HepG2 (cell line): ENCODE data around the gene PCGF2. TPM values are rescaled to one million over a fixed set of nuclear protein-coding genes. Genes with fewer than 3 reads are reported as not detected.

Experiments
- ATRX ChIP-seq: sonication (generic); formaldehyde crosslinking; IDR thresholded peaks from 2 replicates; pipeline ENCODE4 v1.4.0; 2020; ENCODE audit warnings: missing genetic modification reagents, borderline replicate concordance
- BRD4 ChIP-seq: sonication (generic); formaldehyde crosslinking; IDR thresholded peaks from 2 replicates; pipeline ENCODE4 v1.4.0; 2020; ENCODE audit warnings: missing genetic modification reagents
- E2F1 ChIP-seq: sonication (generic); formaldehyde crosslinking; IDR thresholded peaks from 2 replicates; pipeline ENCODE4 v1.5.0; 2020; ENCODE audit warnings: missing genetic modification reagents
- FOXM1 ChIP-seq: sonication (generic); formaldehyde crosslinking; IDR thresholded peaks from 2 replicates; pipeline ENCODE4 v1.5.0; 2020; ENCODE audit warnings: missing genetic modification reagents
- NFYB ChIP-seq: sonication (generic); formaldehyde crosslinking; IDR thresholded peaks from 2 replicates; pipeline ENCODE4 v1.4.0; 2020; ENCODE audit warnings: missing genetic modification reagents
- NR0B2 ChIP-seq: sonication (generic); formaldehyde crosslinking; IDR thresholded peaks from 2 replicates; pipeline ENCODE4 v1.4.0; 2020; ENCODE audit warnings: mild to moderate bottlenecking, missing genetic modification reagents
- PCBP1 ChIP-seq: fragments of 200-400 bp; formaldehyde crosslinking; IDR thresholded peaks from 2 replicates; pipeline ENCODE4 v1.6.1; 2017; ENCODE audit warnings: mild to moderate bottlenecking, low read depth, low read length, borderline replicate concordance
- SMAD9 ChIP-seq: sonication (generic); formaldehyde crosslinking; IDR thresholded peaks from 2 replicates; pipeline ENCODE4 v1.5.1; 2020; ENCODE audit warnings: mild to moderate bottlenecking, missing genetic modification reagents
- SOX5 ChIP-seq: IDR thresholded peaks from 2 replicates; pipeline ENCODE4 v1.6.1; 2016; ENCODE audit warnings: borderline replicate concordance
- SRF ChIP-seq: IDR thresholded peaks from 2 replicates; pipeline ENCODE4 v1.6.1; 2011; ENCODE audit warnings: mild to moderate bottlenecking, low read depth, low read length, moderate library complexity
- TOE1 ChIP-seq: sonication (generic); formaldehyde crosslinking; IDR thresholded peaks from 2 replicates; pipeline ENCODE4 v1.4.0; 2020; ENCODE audit warnings: mild to moderate bottlenecking, missing genetic modification reagents
- TRIM24 ChIP-seq: sonication (generic); formaldehyde crosslinking; IDR thresholded peaks from 2 replicates; pipeline ENCODE4 v1.8.0; 2022; ENCODE audit warnings: mild to moderate bottlenecking, missing genetic modification reagents
- ZFYVE20 ChIP-seq: sonication (generic); formaldehyde crosslinking; IDR thresholded peaks from 2 replicates; pipeline ENCODE4 v1.8.0; 2023; ENCODE audit warnings: low read depth, mild to moderate bottlenecking, moderate library complexity, missing genetic modification reagents, borderline replicate concordance
- ZNF207 ChIP-seq: fragments of 450-650 bp; IDR thresholded peaks from 2 replicates; pipeline ENCODE4 v1.6.1; 2016; ENCODE audit warnings: antibody characterized with exemption, borderline replicate concordance
- ZNF44 ChIP-seq: sonication (generic); formaldehyde crosslinking; IDR thresholded peaks from 2 replicates; pipeline ENCODE4 v1.5.1; 2020; ENCODE audit warnings: mild to moderate bottlenecking, missing genetic modification reagents
- ZNF652 ChIP-seq: IDR thresholded peaks from 2 replicates; pipeline ENCODE4 v1.6.1; 2016; ENCODE audit warnings: low read depth, borderline replicate concordance
- ZNF7 ChIP-seq: IDR thresholded peaks from 2 replicates; pipeline ENCODE4 v1.6.1; 2016; ENCODE audit warnings: missing biosample characterization, missing genetic modification reagents
- ZNF737 ChIP-seq: sonication (generic); formaldehyde crosslinking; IDR thresholded peaks from 2 replicates; pipeline ENCODE4 v1.5.0; 2020; ENCODE audit warnings: missing genetic modification reagents, mild to moderate bottlenecking, borderline replicate concordance
- ZNF781 ChIP-seq: sonication (generic); formaldehyde crosslinking; IDR thresholded peaks from 2 replicates; pipeline ENCODE4 v1.5.1; 2020; ENCODE audit warnings: borderline replicate concordance, mild to moderate bottlenecking, missing genetic modification reagents; ENCODE audit errors: not compliant biosample characterization
- ZNF83 ChIP-seq: sonication (generic); formaldehyde crosslinking; IDR thresholded peaks from 2 replicates; pipeline ENCODE4 v1.4.0; 2020; ENCODE audit warnings: missing genetic modification reagents, mild to moderate bottlenecking, borderline replicate concordance
- ZZZ3 ChIP-seq: sonication (generic); formaldehyde crosslinking; IDR thresholded peaks from 2 replicates; pipeline ENCODE4 v1.4.0; 2020; ENCODE audit warnings: missing genetic modification reagents, mild to moderate bottlenecking, borderline replicate concordance
- polyA plus RNA-seq, 8 experiments: library from polyadenylated mRNA; depleted of rRNA in 3 of 8; stranded (reverse) in 7 of 8; unstranded in 1 of 8; fragments of >200 nt; fragmentation: Illumina TruSeq in 4 of 8; extraction: Trizol in 4 of 8; gene quantifications; 2 replicates each; pipeline versions ENCODE4 v1.2.1 to v1.2.3, GENCODE V29; 2011 to 2016; ENCODE audit warnings: low read depth in 4 of 8, missing spikeins in 1 of 8, mixed read lengths in 1 of 8; ENCODE audit not compliant: insufficient read depth in 1 of 8
- total RNA-seq, 5 experiments: library from RNA; depleted of rRNA; stranded (reverse); fragments of >200 nt; fragmentation: Illumina TruSeq; extraction: Trizol; gene quantifications; 2 replicates each; pipeline ENCODE4 v1.2.3, GENCODE V29; 2016; ENCODE audit warnings: low read depth in 1 of 5
- TF ChIP-seq, protein P1 (sequence below): sonication (generic); formaldehyde crosslinking; IDR thresholded peaks from 2 replicates; pipeline ENCODE4 v1.5.1; 2020; ENCODE audit warnings: missing genetic modification reagents, mild to moderate bottlenecking, borderline replicate concordance
- TF ChIP-seq, protein P2 (sequence below): sonication (generic); formaldehyde crosslinking; IDR thresholded peaks from 2 replicates; pipeline ENCODE4 v1.5.0; 2020; ENCODE audit warnings: missing genetic modification reagents, mild to moderate bottlenecking, borderline replicate concordance
- TF ChIP-seq, protein P3 (sequence below): sonication (generic); formaldehyde crosslinking; IDR thresholded peaks from 2 replicates; pipeline ENCODE4 v1.4.0; 2020; ENCODE audit warnings: mild to moderate bottlenecking, missing genetic modification reagents

PCGF2 gene
- total and polyA plus RNA-seq, 2 of the 13 experiments (the other 11 are each of a cell fraction or from before 2014, with no cell fraction given) = 11.6 to 29.4 TPM

DNA sequence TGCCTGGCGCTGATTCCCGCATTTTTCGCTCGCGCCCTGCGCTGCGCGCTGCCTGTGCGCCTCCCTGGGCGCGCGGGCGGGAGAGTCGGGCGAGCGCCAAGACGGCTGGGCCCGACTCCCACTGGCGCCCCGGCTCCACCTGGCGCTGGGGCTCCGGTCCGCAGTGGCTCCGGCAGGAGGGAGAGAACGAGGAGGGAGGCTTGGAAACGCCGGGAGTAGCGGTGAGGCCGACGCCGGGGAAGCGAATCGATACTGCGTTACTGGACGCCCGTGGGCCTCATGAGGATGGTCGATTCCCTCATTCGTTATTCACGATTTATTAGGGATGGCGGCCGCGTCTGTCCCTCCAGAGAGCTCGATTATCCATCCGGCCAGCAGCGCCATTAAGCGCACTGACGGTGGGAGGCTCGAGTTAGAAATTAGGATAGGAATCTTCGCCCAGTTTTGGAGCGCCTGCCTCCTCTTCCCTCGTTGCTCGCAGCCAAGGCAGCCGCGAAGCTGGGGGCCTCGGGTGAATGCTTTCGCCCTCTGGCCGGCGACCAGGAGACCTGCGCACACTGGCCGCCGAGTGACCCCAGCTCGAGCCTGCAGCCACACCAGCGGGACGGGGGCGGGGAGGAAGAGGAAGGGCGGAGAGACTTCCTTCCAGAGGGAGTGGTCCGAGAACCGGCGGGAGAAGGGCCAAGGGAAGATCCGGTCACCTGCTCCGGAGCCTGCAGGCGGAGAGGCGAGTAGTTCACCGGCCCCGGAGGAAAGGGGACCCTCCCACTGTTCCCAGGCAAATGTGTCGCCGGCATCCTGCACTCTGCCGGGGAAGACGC lies 1.3 kb upstream of the PCGF2 start (continued):
- TF ChIP-seq E2F1 (CRISPR knock-in tag) = peak; percentile 74; the same call in 1 of the 2 replicates
- no peak for TF ChIP-seq SMAD9
- TF ChIP-seq BRD4 (CRISPR knock-in tag) = peak; percentile 89
- TF ChIP-seq NR0B2 (CRISPR knock-in tag) = peak; percentile 43
- 0 out of 2 replicates have a peak, but pooled peaks have one; percentile 35 for TF ChIP-seq ZNF44 (CRISPR knock-in tag)
- no peak for TF ChIP-seq ZNF207
- no peak for TF ChIP-seq FOXM1 (CRISPR knock-in tag)
- TF ChIP-seq ZNF83 = 0 out of 2 replicates have a peak, but pooled peaks have one; percentile 56
- TF ChIP-seq ZNF737 = no peak
- no peak for TF ChIP-seq TOE1 (CRISPR knock-in tag)
- TF ChIP-seq ZNF781 (CRISPR knock-in tag) = peak; percentile 78
- TF ChIP-seq SOX5 (CRISPR knock-in tag) = peak; percentile 28; the same call in 1 of the 2 replicates
- TF ChIP-seq, protein P1, sequence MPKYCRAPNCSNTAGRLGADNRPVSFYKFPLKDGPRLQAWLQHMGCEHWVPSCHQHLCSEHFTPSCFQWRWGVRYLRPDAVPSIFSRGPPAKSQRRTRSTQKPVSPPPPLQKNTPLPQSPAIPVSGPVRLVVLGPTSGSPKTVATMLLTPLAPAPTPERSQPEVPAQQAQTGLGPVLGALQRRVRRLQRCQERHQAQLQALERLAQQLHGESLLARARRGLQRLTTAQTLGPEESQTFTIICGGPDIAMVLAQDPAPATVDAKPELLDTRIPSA (CRISPR knock-in tag) = 0 out of 2 replicates have a peak, but pooled peaks have one; percentile 73
- 0 out of 2 replicates have a peak, but pooled peaks have one; percentile 77 for TF ChIP-seq PCBP1
- TF ChIP-seq SRF = no peak
- TF ChIP-seq ZFYVE20 (CRISPR knock-in tag) = no peak
- no peak for TF ChIP-seq TRIM24 (CRISPR knock-in tag)
- TF ChIP-seq ZNF652 (CRISPR knock-in tag) = no peak
- TF ChIP-seq, protein P2, sequence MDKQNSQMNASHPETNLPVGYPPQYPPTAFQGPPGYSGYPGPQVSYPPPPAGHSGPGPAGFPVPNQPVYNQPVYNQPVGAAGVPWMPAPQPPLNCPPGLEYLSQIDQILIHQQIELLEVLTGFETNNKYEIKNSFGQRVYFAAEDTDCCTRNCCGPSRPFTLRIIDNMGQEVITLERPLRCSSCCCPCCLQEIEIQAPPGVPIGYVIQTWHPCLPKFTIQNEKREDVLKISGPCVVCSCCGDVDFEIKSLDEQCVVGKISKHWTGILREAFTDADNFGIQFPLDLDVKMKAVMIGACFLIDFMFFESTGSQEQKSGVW (CRISPR knock-in tag) = no peak
- TF ChIP-seq NFYB (CRISPR knock-in tag) = peak; percentile 39; the same call in 1 of the 2 replicates
- TF ChIP-seq, protein P3, sequence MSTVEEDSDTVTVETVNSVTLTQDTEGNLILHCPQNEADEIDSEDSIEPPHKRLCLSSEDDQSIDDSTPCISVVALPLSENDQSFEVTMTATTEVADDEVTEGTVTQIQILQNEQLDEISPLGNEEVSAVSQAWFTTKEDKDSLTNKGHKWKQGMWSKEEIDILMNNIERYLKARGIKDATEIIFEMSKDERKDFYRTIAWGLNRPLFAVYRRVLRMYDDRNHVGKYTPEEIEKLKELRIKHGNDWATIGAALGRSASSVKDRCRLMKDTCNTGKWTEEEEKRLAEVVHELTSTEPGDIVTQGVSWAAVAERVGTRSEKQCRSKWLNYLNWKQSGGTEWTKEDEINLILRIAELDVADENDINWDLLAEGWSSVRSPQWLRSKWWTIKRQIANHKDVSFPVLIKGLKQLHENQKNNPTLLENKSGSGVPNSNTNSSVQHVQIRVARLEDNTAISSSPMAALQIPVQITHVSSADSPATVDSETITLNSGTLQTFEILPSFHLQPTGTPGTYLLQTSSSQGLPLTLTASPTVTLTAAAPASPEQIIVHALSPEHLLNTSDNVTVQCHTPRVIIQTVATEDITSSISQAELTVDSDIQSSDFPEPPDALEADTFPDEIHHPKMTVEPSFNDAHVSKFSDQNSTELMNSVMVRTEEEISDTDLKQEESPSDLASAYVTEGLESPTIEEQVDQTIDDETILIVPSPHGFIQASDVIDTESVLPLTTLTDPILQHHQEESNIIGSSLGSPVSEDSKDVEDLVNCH (CRISPR knock-in tag) = no peak
- no peak for TF ChIP-seq ZNF7
- TF ChIP-seq ATRX = no peak
- 0 out of 2 replicates have a peak, but pooled peaks have one; percentile 18 for TF ChIP-seq ZZZ3 (CRISPR knock-in tag)
